ENCODE measurements around the gene FAM13A. TPM values are rescaled to one million over a fixed set of nuclear protein-coding genes. Genes with fewer than 3 reads are reported as not detected.
A peak's percentile ranks its signal among the peaks of the same experiment; 100 is the strongest.

The FAM13A gene
- total and polyA plus RNA-seq, 2 of the 4 experiments (the other 2 are of a cell fraction), result 13.1 to 22.0 TPM

- Histone ChIP-seq H4K8ac (ENCODE audit: low read depth in 2 of 2, low read length in 2 of 2) (no peak overlapping the region), H3K9ac (ENCODE audit: low read depth, low read length) (no peak overlapping the region), H3K27ac (ENCODE audit: insufficient read depth, low read length) (no peak overlapping the region), H2BK15ac (ENCODE audit: low read depth, low read length) (no peak overlapping the region), H2BK120ac (ENCODE audit: low read depth, low read length) (no peak overlapping the region), H3K36me3 (ENCODE audit: control insufficient read depth, insufficient read depth, low read length) (no peaks in the 10 kb centered on the region), H3K4me1 (ENCODE audit: control insufficient read depth, insufficient read depth, low read length) (no peaks in the 10 kb centered on the region), H2BK5ac (ENCODE audit: low read depth, low read length, poor library complexity, severe bottlenecking) (no peak overlapping the region), H3K79me1 (ENCODE audit: low read depth in 1 of 2, low read length in 2 of 2) (peaks cover 0 to 4% of the 10 kb centered on the region in 2 experiments; a peak in 3 of 4 replicates), H4K20me1 (ENCODE audit: insufficient read depth, low read length) (no peaks in the 10 kb centered on the region), H3K4ac (ENCODE audit: low read depth, low read length) (no peak overlapping the region), H3K18ac (ENCODE audit: low read depth, low read length) (no peak overlapping the region), H3K27me3 (ENCODE audit: control insufficient read depth, insufficient read depth, low read length) (no peaks in the 10 kb centered on the region), H2AK9ac (replicated peaks; ENCODE audit: low read depth, low read length, poor library complexity) (no peak overlapping the region), H4K91ac (ENCODE audit: insufficient read depth, low read depth, low read length) (no peak overlapping the region), H3K9me1 (ENCODE audit: insufficient read depth, low read length) (no peaks in the 10 kb centered on the region), H3K4me3 (ENCODE audit: insufficient read depth, low read depth, low read length) (no peak overlapping the region), H2AK5ac (ENCODE audit: low read depth, low read length) (no peak overlapping the region), H2AFZ (replicated peaks; ENCODE audit: low read length, poor library complexity) (no peak overlapping the region), H3K56ac (ENCODE audit: extremely low read depth, insufficient read depth, low read length) (no peak overlapping the region), H4K5ac (ENCODE audit: low read depth, low read length) (no peak overlapping the region), H2BK20ac (ENCODE audit: low read depth, low read length) (no peak overlapping the region), H3K9me3 (ENCODE audit: control insufficient read depth, insufficient read depth, low read length) (no peaks in the 10 kb centered on the region), H3K14ac (replicated peaks; ENCODE audit: low read depth, low read length) (no peak overlapping the region), H3K23ac (ENCODE audit: low read depth, low read length) (no peak overlapping the region), H3K4me2 (ENCODE audit: low read depth, low read length) (no peak overlapping the region)
- no CpG with 5 or more reads among the region's 4 CpGs for WGBS, 2 experiments (ENCODE audit: extremely low coverage in 2 of 2, insufficient read length in 1 of 2)
- DNase-seq, result peak; percentile 81
- CTCF ChIA-PET, result interaction anchor here (0.8 to 2.7 kb wide), 7 partner anchors 201 to 485 kb away, joined by 3 to 47 read pairs (median 4); no protein-coding TSS in a partner anchor
- dilution Hi-C loops (cut with HindIII; ENCODE audit: low sequenced_read_pairs, unreplicated experiment), result no loop called here
- BruUV-seq (replicated peaks), result no TSS peak
- peak; percentile 95 for ATAC-seq (ENCODE audit: low read depth)
- POLR2A ChIA-PET (ENCODE audit: unreplicated experiment), result no interaction called here
- intact Hi-C loops (cut with micrococcal nuclease), result loop anchor here (1.0 to 5.0 kb wide), 5 partner anchors 201 to 493 kb away; partner anchors contain the start of gene HERC3
- in situ Hi-C loops (cut with MboI; ENCODE audit: low sequenced_read_pairs), result loop anchor here (5.0 kb wide), 3 partner anchors 207 to 497 kb away; no protein-coding TSS in a partner anchor
- TF ChIP-seq NFE2L2 (IDR thresholded peaks at IDR 0.05; ENCODE audit: low read depth, low read length) (no peak), SMC3 (IDR thresholded peaks at IDR 0.05; ENCODE audit: low read depth, low read length) (peak; percentile 98), CEBPB (IDR thresholded peaks at IDR 0.05; ENCODE audit: low read depth, low read length) (peak; percentile 87), BHLHE40 (IDR thresholded peaks at IDR 0.05; ENCODE audit: low read depth, low read length) (peak; percentile 7; the same call in 1 of the 2 replicates), FOS (IDR thresholded peaks at IDR 0.05; ENCODE audit: low read depth, low read length) (no peak), RAD21 (IDR thresholded peaks at IDR 0.05; ENCODE audit: low read length) (peak; percentile 98), RCOR1 (IDR thresholded peaks at IDR 0.05; ENCODE audit: insufficient replicate concordance, low read length) (no peak), RFX5 (IDR thresholded peaks at IDR 0.05; ENCODE audit: low read depth, low read length) (no peak), ELK1 (IDR thresholded peaks at IDR 0.05; ENCODE audit: borderline replicate concordance, low read depth, low read length) (no peak), MAZ (IDR thresholded peaks at IDR 0.05; ENCODE audit: borderline replicate concordance, low read depth, low read length) (no peak), POLR2A (IDR thresholded peaks at IDR 0.05; ENCODE audit: low read depth, low read length) (peak; percentile 49; the same call in 1 of the 2 replicates), CTCF (conservative IDR thresholded peaks at IDR 0.05; ENCODE audit: low read depth, low read length) (peak; percentile 89), MAFK (IDR thresholded peaks at IDR 0.05; ENCODE audit: low read depth, low read length) (no peak), USF2 (IDR thresholded peaks at IDR 0.05; ENCODE audit: low read depth, low read length) (no peak), MXI1 (IDR thresholded peaks at IDR 0.05; ENCODE audit: borderline replicate concordance, low read depth, low read length) (no peak)
Observed at GRCh38 chr4:89024051-89024675, 32.8 kb downstream of the FAM13A start.

Data from IMR-90 (cell line).